GM23338 (cell line): Measurements from ENCODE around the gene CD58. TPM values are rescaled to one million over a fixed set of nuclear protein-coding genes. Genes with fewer than 3 reads are reported as not detected.

Experiments used
- ATAC-seq: fragments of 200-7000 bp; cut with Tn5 transposase; 3 replicates; pipeline ENCODE4 v1.9.1; 2020
- DNase-seq: peaks from one replicate; pipeline ENCODE4 v3.0.0-alpha.2; 2015; ENCODE audit warnings: low spot score
- H2AFZ ChIP-seq: fragments of 200-600 bp; sonication (generic); 2 replicates; pipeline ENCODE4 v1.8.0; 2016; ENCODE audit warnings: antibody characterized with exemption, mild to moderate bottlenecking, moderate library complexity
- H3F3A ChIP-seq: fragments of 200-600 bp; sonication (generic); replicated peaks from 2 replicates; pipeline ENCODE4 v1.8.0; 2017; ENCODE audit warnings: antibody characterized with exemption, mixed run types, low read depth
- H3K27ac ChIP-seq: fragments of 200-600 bp; sonication (generic); 2 replicates; pipeline ENCODE4 v1.6.1; 2016; ENCODE audit warnings: low read depth
- H3K27me3 ChIP-seq: fragments of 200-600 bp; sonication (generic); 2 replicates; pipeline ENCODE4 v1.8.0; 2016; ENCODE audit warnings: mild to moderate bottlenecking, mixed run types, moderate library complexity; ENCODE audit not compliant: insufficient read depth
- H3K36me3 ChIP-seq: fragments of 200-600 bp; sonication (generic); 2 replicates; pipeline ENCODE4 v1.8.0; 2016; ENCODE audit warnings: mild to moderate bottlenecking; ENCODE audit not compliant: insufficient read depth
- H3K4me1 ChIP-seq: fragments of 200-600 bp; sonication (generic); 2 replicates; pipeline ENCODE4 v1.8.0; 2016; ENCODE audit warnings: mild to moderate bottlenecking, moderate library complexity; ENCODE audit not compliant: insufficient read depth
- H3K4me2 ChIP-seq: fragments of 200-600 bp; sonication (generic); 2 replicates; pipeline ENCODE4 v1.7.1; 2017; ENCODE audit warnings: mixed run types
- H3K4me3 ChIP-seq: fragments of 200-600 bp; sonication (generic); 2 replicates; pipeline ENCODE4 v1.6.1; 2016; ENCODE audit warnings: mixed run types
- H3K79me2 ChIP-seq: fragments of 200-600 bp; sonication (generic); replicated peaks from 2 replicates; pipeline ENCODE4 v1.8.0; 2017; ENCODE audit warnings: mild to moderate bottlenecking; ENCODE audit not compliant: insufficient read depth
- H3K9me2 ChIP-seq: fragments of 200-600 bp; sonication (generic); 2 replicates; pipeline ENCODE4 v1.8.0; 2017; ENCODE audit not compliant: insufficient read depth
- H4K20me1 ChIP-seq: fragments of 200-600 bp; sonication (generic); replicated peaks from 2 replicates; pipeline ENCODE4 v1.8.0; 2017; ENCODE audit warnings: mild to moderate bottlenecking; ENCODE audit not compliant: insufficient read depth
- H3K27ac Mint-ChIP-seq: 2 replicates; pipeline ENCODE4 v1.8.0; 2020; ENCODE audit warnings: inconsistent platforms, mild to moderate bottlenecking, moderate library complexity, mixed read lengths
- H3K27me3 Mint-ChIP-seq: 3 replicates; pipeline ENCODE4 v1.8.0; 2022; ENCODE audit warnings: low read depth, mild to moderate bottlenecking, moderate library complexity, mixed read lengths, inconsistent platforms; ENCODE audit not compliant: insufficient read depth, poor library complexity
- H3K36me3 Mint-ChIP-seq: 3 replicates; pipeline ENCODE4 v1.8.0; 2021; ENCODE audit warnings: low read depth, mild to moderate bottlenecking, inconsistent platforms, moderate library complexity, mixed read lengths
- H3K4me1 Mint-ChIP-seq: 3 replicates; pipeline ENCODE4 v1.8.0; 2020; ENCODE audit warnings: mild to moderate bottlenecking, inconsistent platforms, mixed read lengths
- H3K4me3 Mint-ChIP-seq: 3 replicates; pipeline ENCODE4 v1.8.0; 2021; ENCODE audit warnings: moderate library complexity, mild to moderate bottlenecking, inconsistent platforms, mixed read lengths
- H3K9me3 Mint-ChIP-seq: 3 replicates; pipeline ENCODE4 v1.8.0; 2020; ENCODE audit warnings: moderate library complexity, mild to moderate bottlenecking, inconsistent platforms, mixed read lengths
- EZH2 ChIP-seq: fragments of 200-600 bp; sonication (generic); IDR thresholded peaks from one replicate; pipeline ENCODE4 v1.8.0; 2017; ENCODE audit warnings: antibody characterized with exemption, mild to moderate bottlenecking, low read depth; ENCODE audit not compliant: unreplicated experiment
- EZH2phosphoT487 ChIP-seq: fragments of 200-600 bp; sonication (generic); IDR thresholded peaks from one replicate; pipeline ENCODE4 v1.8.1; 2018; ENCODE audit warnings: antibody characterized with exemption; ENCODE audit not compliant: unreplicated experiment
- POLR2AphosphoS5 ChIP-seq: IDR thresholded peaks from 2 replicates; pipeline ENCODE4 v1.6.1; 2016; ENCODE audit warnings: antibody characterized with exemption, low read depth
- ZNF114 ChIP-seq: fragments of 250-450 bp; sonication (Bioruptor Pico); IDR thresholded peaks from 2 replicates; pipeline ENCODE4 v1.5.0; 2020; ENCODE audit warnings: mild to moderate bottlenecking, moderate library complexity
- polyA plus RNA-seq: library from polyadenylated mRNA; unstranded; fragments of >200 nt; fragmentation: Nextera tagmentation; extraction: Ambion mirVana; gene quantifications from 2 replicates; pipeline ENCODE4 v1.2.1, GENCODE V29; 2016
- total RNA-seq: library from RNA; depleted of rRNA; stranded (reverse); fragments of >200 nt; shearing (Covaris generic); gene quantifications from 2 replicates; pipeline ENCODE4 v1.2.3, GENCODE V29; 2014
- TF ChIP-seq, protein P1 (sequence below): fragments of 250-450 bp; sonication (Bioruptor Pico); IDR thresholded peaks from 2 replicates; pipeline ENCODE4 v1.5.0; 2020; ENCODE audit warnings: mild to moderate bottlenecking, moderate library complexity

The CD58 gene
- total and polyA plus RNA-seq, 2 experiments from 2014 or later, result 9.2 to 12.5 TPM

DNA sequence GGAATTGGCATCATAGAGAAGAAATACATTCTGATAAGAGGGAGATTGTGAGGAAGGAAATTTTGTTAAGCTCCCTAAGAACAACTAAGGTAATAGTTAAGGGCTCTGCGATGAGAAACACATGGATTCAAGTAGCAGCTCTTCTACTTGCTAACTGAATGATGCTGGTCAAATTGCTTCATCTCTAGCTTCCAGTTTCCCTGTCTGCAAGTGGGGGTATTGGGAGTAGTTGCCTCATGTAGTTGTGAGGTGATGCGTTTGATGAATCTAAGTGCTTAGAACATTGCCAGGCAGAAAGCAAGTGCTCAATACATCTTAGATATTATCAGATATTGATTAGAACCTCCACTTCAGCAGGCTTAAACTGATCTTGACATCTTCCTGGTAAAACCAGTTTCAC, 84.8 kb downstream of the CD58 start (continued):
- TF ChIP-seq, protein P1, sequence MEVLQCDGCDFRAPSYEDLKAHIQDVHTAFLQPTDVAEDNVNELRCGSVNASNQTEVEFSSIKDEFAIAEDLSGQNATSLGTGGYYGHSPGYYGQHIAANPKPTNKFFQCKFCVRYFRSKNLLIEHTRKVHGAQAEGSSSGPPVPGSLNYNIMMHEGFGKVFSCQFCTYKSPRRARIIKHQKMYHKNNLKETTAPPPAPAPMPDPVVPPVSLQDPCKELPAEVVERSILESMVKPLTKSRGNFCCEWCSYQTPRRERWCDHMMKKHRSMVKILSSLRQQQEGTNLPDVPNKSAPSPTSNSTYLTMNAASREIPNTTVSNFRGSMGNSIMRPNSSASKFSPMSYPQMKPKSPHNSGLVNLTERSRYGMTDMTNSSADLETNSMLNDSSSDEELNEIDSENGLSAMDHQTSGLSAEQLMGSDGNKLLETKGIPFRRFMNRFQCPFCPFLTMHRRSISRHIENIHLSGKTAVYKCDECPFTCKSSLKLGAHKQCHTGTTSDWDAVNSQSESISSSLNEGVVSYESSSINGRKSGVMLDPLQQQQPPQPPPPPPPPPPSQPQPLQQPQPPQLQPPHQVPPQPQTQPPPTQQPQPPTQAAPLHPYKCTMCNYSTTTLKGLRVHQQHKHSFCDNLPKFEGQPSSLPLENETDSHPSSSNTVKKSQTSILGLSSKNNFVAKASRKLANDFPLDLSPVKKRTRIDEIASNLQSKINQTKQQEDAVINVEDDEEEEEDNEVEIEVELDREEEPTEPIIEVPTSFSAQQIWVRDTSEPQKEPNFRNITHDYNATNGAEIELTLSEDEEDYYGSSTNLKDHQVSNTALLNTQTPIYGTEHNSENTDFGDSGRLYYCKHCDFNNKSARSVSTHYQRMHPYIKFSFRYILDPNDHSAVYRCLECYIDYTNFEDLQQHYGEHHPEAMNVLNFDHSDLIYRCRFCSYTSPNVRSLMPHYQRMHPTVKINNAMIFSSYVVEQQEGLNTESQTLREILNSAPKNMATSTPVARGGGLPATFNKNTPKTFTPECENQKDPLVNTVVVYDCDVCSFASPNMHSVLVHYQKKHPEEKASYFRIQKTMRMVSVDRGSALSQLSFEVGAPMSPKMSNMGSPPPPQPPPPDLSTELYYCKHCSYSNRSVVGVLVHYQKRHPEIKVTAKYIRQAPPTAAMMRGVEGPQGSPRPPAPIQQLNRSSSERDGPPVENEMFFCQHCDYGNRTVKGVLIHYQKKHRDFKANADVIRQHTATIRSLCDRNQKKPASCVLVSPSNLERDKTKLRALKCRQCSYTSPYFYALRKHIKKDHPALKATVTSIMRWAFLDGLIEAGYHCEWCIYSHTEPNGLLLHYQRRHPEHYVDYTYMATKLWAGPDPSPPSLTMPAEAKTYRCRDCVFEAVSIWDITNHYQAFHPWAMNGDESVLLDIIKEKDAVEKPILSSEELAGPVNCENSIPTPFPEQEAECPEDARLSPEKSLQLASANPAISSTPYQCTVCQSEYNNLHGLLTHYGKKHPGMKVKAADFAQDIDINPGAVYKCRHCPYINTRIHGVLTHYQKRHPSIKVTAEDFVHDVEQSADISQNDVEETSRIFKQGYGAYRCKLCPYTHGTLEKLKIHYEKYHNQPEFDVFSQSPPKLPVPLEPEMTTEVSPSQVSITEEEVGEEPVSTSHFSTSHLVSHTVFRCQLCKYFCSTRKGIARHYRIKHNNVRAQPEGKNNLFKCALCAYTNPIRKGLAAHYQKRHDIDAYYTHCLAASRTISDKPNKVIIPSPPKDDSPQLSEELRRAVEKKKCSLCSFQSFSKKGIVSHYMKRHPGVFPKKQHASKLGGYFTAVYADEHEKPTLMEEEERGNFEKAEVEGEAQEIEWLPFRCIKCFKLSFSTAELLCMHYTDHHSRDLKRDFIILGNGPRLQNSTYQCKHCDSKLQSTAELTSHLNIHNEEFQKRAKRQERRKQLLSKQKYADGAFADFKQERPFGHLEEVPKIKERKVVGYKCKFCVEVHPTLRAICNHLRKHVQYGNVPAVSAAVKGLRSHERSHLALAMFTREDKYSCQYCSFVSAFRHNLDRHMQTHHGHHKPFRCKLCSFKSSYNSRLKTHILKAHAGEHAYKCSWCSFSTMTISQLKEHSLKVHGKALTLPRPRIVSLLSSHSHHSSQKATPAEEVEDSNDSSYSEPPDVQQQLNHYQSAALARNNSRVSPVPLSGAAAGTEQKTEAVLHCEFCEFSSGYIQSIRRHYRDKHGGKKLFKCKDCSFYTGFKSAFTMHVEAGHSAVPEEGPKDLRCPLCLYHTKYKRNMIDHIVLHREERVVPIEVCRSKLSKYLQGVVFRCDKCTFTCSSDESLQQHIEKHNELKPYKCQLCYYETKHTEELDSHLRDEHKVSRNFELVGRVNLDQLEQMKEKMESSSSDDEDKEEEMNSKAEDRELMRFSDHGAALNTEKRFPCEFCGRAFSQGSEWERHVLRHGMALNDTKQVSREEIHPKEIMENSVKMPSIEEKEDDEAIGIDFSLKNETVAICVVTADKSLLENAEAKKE (CRISPR knock-in tag), result no peak

DNA sequence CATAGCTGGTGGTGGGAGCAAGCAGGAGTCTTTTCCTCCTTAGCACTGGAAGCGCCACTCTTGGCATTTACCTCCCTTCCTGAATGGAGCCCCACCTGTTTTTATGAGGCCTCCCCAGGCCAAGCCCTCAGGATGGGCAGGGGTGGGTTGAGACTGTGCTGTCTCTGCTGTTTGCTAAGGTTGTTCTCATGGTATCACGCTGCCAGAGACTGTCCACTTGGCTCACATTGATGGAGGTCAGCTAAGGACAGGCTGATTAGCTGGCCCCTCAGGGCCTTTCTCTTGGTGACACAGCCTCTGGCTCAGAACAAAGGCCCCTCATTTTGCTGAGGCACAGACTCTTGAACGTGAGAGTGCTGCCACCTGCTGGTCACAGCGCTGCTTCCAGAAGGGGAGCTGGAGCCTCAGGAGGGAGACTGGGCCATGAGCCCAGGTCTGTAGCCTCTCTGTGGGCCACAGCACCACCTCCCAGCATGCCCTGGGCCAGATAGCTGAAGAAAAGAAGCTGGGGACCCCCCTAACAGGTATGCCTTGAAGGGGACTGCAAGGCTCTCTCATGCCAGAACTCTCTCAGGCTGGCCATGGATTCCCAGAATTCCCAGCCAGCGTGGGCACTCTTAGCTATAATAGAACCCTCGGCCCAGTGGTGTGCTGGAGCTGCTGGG, 85.6 kb downstream of the CD58 start:
- Histone ChIP-seq H3K36me3 (no peaks in the 10 kb centered on the region), H3K79me2 (no peaks in the 10 kb centered on the region), H3K4me3 (no peak overlapping the region), H3K4me1 (0 out of 2 replicates have a peak, but pooled peaks cover 4% of the 10 kb centered on the region), H3K4me2 (no peak overlapping the region), H3K27me3 (no peaks in the 10 kb centered on the region), H3K27ac (no peak overlapping the region), H3F3A (no peaks in the 10 kb centered on the region), H3K9me2 (no peaks in the 10 kb centered on the region), H4K20me1 (no peaks in the 10 kb centered on the region), H2AFZ (peak overlapping the region; percentile 99)
- Mint-ChIP-seq H3K27me3 (peaks cover 5% of the 10 kb centered on the region), H3K36me3 (no peaks in the 10 kb centered on the region), H3K9me3 (no peaks in the 10 kb centered on the region), H3K4me1 (no peaks in the 10 kb centered on the region), H3K27ac (no peak overlapping the region), H3K4me3 (no peak overlapping the region)
- ATAC-seq (peak; percentile 98), DNase-seq (peak; percentile 96)
- TF ChIP-seq POLR2AphosphoS5, result no peak
- no peak for TF ChIP-seq EZH2
- TF ChIP-seq, protein P1 (CRISPR knock-in tag), result peak; percentile 68
- TF ChIP-seq ZNF114, result 0 out of 2 replicates have a peak, but pooled peaks have one; percentile 21
- TF ChIP-seq EZH2phosphoT487, result no peak
